Stromal cell of bone marrow (primary cell): ENCODE data around the gene HNRNPLL.

Experiments
- DNase-seq: peaks from one replicate; pipeline ENCODE4 v3.0.0-alpha.2; 2012; ENCODE audit warnings: low read depth

The HNRNPLL gene

DNA sequence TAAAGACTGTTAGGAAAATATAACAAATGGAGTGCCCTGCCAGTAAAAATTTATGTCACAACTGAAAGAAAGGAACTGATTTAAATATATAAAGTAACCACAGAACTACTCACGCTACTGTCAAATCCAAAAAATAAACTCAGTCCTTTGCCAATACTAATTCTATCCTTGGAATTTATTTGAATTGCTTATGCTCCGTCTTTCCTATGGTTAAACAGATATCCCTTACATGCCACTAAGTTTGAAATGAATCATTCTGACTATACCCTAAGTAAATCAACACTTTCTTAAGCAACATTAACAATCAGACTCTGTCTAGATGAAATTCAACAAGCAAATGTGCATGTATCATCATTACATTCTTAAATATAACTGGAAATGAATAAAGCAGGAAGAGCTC is 9.8 kb downstream of the HNRNPLL start:
- DNase-seq: no peak

DNA sequence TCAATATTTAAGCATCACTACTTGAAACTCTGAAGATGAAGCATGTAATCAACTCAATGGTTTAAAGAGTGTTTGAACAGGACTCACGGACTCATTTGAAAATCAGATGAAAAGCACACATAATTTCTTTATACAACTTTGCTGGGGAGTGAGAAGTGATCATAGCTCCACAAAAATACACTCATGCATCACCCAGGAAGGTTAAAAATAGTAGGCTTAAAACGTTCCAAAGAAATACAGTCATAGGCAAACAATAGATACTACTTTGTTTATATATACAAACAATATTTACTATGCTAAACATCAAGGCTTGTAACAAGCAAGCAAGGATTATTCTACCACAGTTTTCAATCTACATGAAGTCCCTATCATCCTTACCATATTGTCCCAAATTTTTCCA is 11.6 kb downstream of the HNRNPLL start:
- no peak for DNase-seq

DNA sequence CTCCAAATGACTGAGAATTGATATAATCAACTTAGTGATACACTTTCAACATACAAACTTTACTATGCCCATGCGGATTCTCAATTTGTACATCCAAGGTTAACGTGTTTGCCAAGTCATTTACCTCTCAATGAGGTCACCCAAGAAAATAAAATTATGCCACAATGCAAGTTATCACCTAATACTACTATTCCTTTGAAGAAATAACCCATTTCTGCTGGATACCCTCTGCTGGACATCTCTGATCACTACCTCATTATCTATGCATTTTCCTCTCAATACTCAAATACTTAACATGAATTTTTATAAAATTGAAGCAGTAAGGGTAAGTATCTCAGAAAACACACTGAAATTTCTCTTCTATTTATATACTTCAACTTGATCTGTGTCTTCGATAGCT is 12.7 kb downstream of the HNRNPLL start:
- DNase-seq: no peak

DNA sequence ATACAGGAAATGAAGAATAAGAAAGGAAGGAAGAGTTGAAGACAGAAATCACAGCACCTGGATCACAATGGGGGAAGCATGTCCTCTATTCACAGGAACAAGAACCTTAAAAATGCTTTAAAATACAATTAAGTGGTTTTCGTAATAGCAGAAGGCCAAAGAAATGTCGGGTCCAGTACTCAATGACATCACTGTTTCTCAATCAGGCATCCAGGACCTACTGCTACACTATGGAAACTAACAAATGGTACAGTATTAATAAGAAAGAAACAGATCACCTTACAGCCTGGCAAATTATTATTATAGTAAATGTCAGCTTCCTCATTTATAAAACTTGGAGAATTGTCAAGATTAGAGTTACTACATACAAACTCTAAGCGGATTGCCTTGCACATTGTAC is 15.8 kb downstream of the HNRNPLL start:
- no peak for DNase-seq

DNA sequence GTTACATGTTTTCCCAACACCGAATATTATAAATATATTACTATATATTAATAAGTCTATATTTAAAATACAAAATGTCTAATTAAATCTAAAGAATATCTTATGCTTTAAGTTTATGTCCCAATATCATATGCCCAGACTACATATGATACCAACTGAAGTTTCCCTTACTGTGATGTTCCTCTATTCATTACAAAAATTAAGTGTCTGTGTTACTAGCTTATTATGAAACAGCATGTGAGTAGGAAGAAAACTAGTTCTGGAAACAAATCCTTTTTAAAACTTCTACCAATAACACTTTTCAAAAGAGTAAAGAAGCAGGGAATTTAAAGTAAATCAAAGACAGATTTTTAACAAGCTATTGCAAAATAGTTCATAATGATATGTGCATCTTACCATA is 17.8 kb downstream of the HNRNPLL start:
- no peak for DNase-seq

DNA sequence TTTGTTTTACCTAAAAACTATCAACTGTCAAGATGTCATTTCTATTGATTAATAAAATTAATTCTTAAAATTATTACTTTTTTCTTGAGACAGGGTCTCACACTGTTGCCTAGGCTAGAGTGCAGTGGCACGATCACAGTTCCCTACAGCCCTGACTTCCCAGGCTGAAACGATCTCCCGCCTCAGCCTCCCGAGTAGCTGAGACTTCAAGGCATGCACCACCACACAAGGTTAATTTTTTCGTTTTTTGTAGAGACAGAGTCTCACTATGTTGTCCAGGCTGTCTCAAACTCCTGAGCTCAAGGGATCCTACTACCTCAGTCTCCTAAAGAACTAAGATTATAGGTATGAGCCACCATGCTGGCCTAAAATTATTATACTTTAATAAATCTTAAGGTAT is 18.7 kb downstream of the HNRNPLL start:
- DNase-seq: no peak

DNA sequence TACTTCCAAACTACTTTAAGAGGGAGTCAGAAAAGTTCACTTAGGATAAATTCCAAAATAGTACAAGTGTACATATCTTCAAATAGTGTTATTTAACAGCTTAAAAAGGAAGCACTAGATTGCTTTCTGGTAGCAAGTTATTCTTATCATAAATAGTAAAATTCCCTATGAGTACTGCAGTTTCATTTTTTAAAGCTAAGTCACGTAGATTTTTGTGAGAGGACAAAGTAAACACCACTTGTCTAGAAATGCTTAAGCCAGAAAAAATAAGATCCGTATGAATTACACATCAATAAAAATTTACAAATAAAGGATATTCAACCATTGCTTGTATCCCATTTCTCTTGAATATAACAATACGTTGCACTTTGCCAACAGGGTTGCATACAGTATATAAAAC is 19.2 kb downstream of the HNRNPLL start:
- no peak for DNase-seq

DNA sequence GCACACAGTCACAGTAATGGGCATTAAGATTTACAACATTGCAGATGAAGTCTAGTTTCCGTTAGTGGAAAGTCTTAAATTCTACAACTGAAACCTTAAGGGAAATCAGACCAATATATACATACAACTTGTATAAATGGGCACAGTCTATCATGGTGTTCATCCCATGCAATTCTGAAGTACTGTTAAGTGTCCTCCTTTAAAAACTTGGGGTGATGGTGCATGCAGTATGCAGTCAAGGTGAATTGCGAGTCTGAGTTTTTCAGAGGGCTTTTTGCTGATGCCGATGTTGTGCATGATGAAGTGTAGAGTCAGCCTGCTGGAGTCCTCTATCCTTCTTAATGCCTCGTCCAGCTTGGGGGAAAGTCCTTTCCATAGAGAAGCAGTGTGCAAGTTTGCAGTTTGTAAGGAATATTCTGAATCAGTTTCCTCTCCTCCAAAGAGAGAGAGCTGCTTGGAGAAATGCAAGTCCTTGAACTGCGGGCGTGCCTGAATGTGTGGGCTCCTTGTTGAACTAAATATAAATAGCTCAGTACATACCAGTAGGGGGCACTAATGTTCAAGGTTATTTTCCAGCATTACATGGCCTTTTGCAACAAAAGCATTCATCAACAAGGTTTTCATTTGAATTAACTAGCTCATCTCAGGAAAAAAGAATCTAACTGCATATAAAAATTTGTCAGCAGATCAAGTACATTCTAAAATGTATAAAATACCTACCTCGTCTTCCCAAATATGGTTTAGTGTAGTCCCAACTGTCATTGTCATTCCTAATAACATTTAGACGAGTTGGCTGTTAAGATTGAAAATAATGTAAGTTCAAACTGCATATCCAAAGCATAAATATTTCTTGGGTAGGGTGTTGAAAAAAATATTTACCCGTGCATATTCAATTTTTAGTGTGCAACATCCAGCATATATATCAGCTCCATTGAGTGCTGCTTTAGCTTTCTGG is 21.3 kb downstream of the HNRNPLL start:
- peak; percentile 62 for DNase-seq

DNA sequence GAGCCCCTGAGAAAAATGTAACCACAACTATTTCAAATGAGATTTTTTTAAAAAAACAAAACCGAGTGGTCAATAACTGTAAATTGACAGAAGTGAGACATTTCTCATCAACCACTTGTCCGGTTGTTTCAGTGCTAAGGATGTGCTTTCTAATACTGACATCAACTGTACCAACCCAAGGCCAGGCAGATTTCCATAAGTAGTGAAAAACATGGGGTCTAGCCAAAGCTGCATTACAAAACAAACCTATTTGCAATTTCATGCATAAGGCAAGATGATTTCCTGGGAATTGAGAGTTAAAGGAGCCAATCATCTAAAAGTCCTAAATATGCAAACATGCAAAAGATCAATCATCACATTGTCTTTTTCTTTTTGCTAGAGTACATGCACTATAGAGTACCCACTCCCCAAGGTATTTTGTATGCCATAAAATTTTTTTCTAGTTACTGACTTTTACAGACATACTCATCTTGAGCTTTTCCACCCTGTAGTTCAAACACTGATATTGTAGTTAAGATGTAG is 22.6 kb downstream of the HNRNPLL start:
- no peak for DNase-seq

DNA sequence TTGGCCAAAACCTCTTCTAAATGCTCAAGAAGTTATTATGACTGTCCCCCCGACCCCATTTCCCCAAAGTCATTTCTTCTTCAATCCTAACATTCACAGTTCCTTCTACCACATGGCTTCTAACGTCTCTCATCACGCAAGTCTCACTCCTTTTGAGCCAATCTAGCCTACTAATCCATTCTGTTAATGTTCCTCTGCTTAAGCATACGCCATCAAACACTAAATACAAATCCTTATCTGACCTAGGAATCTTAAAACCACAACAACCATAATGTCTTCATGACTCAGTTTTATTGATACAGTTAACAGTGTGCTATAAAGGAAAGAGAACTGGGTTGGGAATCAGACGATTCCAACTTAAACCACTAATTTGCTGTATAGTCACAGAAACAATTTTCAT is 23.9 kb downstream of the HNRNPLL start:
- no peak for DNase-seq

DNA sequence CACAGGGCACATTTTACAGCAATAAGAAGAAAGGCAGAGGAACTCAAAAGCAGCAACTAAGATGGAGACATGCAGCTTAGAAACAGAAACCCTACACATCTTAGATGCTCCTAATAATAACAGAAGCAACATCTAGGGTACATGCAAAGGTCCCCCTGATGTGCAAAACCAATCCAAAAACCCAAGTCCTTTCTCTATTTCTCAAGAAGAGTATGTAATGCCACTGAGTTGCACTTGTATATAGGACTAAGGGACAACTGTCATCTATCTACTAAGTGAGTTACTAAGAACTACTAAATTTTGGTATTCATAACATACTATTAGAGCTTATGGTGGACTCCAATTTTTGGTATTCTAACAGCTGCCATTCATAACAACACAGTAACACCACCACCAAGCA is 28.4 kb downstream of the HNRNPLL start:
- DNase-seq: no peak

DNA sequence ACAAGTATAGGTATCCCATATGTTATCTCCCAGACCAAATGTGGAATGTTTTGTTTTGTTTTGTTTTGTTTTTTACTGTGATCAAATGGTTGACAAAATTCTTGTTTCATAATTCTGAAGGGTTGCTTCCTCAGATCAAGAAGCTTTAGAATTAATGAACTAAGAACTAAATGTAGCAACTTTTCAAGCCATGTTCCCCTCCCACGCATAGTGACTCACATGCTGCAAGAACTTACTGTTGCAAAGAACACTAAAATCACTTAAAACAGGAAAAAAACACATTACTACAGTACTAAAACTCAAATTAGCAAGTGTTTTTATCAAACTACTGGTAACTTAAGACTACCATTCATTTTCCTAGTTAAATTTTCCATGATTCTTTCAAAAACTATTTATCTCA is 30.6 kb downstream of the HNRNPLL start:
- DNase-seq: peak; percentile 72

DNA sequence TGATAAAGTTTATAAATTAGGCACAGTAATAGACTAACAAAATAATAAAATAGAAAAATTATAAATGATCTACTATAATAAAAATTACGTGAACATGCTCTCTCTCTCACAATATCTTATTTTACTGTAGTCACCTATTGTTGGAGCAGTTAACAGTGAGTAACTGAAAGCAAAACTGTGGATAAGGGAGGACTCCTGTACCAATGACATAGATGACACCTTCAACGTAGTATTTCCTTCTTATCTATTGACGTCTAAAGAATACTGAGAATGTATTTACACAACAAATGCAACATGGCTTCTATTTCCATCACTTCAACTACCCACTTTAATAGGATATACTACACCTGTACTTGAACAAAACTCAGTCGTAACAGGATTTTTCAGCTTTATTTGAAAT is 31.5 kb downstream of the HNRNPLL start:
- no peak for DNase-seq

DNA sequence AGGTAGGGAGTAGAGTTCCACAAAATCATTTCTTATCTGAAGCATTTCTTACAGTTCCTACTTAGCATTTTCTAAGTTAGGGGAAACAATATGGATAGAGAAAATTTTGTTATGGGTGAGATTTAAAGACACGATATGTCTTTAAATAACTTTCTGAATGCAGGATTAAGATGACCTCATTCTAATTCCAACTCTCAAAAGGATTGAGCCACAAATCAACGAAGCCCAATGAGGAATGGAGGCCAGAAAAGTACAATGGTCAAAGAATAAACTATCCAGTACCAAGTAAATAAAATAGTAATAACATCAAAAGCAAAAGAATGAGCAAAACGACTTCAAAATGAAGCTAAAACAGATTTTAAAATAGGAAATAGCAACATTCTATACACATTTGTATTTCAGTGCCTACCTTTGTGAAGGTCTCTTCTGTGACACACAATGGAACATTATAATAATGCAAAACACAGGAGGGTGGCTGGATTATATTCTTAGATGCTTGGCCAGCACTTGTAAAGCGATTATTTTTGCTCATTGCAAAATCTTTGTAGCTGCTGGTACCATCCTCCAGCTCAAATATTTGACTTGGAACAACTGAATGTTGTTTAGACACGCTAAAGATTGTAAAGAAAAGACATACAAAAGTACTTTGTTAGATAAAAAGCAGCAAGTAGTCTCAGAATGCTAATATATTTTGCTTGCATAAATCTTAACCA is 33.8 kb downstream of the HNRNPLL start:
- no peak for DNase-seq

DNA sequence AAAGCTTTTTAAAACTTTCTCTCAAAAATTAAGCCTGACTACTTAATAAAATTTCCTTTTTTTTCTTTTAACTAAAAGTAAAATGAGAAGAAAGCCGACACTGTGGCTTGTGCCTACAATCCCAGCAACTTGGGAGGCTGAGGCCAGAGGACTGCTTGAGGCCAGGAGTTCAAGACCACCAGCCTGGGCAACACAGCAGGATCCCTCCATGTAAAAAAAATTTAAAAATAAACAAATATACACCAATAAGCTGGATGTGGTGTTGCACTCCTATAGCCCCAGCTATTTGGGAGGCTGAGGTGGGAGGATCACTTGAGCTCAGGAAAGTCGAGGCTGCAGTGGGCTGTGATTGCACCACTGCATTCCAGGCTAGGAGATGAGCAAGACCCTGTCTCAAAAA is 37.4 kb downstream of the HNRNPLL start:
- DNase-seq: no peak

DNA sequence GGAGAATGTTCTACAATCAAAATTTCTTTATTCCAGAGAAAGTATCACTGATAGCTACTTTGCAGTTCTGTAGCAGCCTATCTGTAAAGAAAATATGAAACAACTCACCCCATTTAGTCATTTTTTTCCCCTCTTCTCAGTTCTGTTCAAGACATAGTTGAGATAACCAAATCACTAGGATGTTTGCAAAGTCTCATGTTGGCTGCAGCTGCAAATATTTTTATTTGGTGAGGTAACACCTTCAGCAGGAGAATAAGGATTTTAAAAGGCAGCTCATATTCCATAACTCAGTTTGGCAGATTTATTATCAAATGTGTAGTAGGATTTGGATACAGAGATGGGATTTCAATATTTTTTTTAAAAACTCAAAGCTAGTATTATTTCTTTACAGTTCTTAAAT is 41.0 kb downstream of the HNRNPLL start:
- DNase-seq: no peak

DNA sequence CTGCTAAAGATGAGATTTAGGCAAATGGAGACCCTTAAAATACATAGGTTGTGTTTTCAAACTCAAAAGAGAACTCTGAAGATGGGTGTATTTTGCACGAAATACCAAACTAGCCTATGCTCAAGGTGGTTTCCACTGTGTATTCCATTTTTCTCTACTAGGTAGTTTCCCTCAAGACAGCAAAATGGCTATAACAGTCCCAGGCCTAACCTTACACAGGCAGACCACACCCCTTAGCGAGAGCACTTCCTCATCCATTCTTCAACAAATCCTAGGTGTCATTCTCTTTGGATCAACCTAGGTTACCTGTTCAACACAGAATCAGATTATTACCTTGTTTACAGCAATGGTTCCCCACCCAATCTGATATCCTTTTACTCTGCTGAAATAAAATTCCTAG is 42.6 kb downstream of the HNRNPLL start:
- no peak for DNase-seq

DNA sequence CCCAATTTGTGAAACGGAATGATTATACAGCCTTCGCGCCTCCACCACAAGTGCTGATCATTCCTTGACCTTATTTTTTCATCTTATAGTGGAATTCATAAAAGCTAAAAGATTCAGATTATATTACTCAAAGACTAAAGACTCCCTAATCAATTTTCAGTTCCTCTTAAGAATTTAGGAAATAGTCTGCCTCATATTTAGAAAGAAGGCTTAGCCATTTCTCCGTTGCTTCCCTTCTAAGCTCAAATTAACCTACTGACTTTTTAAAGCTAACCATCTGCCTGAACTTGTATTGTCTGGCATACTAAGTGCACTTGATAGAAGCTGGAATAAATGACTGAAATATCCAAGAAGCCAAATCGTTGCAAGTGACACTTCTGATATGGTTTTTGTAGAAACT is 44.7 kb downstream of the HNRNPLL start:
- DNase-seq: no peak

DNA sequence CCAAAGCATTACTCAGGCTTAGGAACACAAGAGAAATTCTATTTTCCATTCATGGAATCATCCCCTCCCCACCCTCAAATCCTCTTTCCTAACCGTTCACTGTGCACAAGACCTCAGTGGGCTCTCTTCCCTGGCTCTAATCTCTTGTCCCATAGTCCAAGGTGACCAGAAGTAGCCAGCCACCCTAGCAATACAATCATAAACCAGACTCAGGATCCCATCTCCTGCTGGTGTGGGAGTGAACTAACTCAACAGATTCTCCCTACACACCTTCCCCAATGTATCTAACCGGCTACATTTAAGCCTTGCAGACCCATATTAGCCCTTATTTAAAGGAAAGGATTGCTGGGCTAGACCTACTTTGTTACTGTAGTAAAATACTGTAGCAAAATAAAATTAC is 45.5 kb downstream of the HNRNPLL start:
- no peak for DNase-seq

DNA sequence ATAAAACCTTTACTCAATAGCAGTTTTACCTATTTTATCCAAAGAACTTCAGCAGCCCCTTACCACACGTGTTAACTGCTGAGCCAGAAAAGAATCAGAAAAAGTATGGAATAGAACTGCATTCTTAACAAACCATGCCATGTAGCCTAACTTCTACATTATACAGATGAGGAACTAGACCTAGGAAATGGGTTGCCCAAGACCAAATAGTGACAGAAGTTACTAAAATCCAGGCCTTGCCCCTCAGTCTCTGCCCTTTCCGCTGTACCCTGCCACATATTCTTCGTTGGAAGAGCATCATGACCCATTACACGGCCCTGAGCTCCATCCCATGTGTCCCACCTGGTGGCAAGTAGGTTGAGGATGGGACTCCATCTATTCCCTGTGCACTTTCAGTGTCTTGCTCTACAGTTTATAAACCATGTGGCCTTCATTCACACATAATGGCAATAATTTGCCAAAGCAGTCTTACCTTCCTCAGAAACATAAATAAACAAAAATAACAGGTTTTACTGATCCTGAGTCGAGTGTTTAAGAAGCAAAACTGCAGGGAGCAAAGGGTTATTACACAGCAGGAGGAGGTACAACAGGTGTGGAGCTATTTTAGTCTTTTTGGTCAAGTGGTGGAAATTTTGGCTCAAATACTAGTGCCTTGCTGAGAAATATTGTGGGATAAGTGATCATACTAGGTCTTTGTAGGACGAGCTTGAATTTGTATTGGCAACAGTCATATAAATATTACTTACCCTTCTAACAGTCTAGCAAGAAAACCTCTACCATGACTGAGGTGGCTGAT is 46.5 kb downstream of the HNRNPLL start:
- DNase-seq: no peak

DNA sequence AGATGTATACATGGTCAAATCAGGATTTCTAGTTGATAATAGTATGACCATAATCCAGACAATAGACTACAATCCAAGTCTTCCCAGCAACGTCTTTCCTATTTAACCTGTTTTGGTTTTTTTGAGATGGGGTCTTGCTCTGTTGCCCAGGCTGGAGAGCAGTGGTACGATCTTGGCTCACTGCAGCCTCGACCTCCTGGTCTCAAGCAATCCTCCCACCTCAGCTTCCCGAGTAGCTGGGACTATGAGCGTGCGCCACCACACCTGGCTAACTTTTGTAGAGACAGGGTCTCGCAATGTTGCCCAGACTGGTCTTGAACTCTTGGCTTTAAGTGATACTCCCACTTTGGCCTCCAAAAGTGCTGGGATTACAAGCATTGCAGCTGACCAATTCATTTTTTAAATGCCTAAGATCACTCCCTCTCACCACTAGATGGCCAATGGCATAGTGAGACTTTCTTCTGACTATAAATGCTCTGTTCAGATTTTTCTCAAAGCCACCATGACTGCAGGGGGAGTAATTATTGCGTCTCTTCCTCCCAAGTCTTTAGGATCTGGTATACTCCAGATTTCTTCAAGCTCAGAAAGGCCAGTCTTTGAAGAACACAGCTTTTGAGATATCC is 47.6 kb downstream of the HNRNPLL start:
- DNase-seq: no peak

DNA sequence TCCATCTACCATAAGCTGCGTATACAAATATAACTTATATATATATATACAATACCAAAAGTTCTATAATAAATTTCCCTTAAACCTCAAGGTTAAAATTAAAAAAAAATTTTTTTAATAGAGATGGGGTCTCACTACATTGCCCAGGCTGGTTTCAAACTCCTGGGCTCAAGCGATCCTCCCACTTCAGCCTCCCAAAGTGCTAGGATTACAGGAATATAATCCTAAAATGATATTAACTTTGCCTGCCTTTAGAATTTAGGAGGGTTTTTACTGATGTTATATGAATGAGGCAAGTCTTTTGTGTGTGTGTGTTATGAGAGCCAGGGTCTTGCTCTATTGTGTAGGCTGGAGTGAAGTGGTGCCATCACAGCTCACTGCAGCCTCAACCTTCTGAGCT is 49.2 kb downstream of the HNRNPLL start:
- no peak for DNase-seq
